ENCODE results near the gene ADAM10. TPM values are rescaled to one million over a fixed set of nuclear protein-coding genes. Genes with fewer than 3 reads are reported as not detected.
"Not testable (repeated sequence)": the region's sequence is repeated elsewhere in the genome, so short reads cannot be mapped to it uniquely, and the experiment has no call there.

Gene ADAM10
- total RNA-seq, 2 experiments from 2014 or later: 74.5 to 82.0 TPM

- CTCF ChIA-PET: interaction anchor here (0.8 to 1.1 kb wide), 2 partner anchors 9 to 10 kb away, joined by 3 to 4 read pairs; no protein-coding TSS in a partner anchor
- H3K27me3 Mint-ChIP-seq: no peaks in the 10 kb centered on the region
- peak overlapping the region; percentile 94 for H3K27ac Mint-ChIP-seq
- intact Hi-C loops (cut with DNase I, micrococcal nuclease): no loop called here
- POLR2A ChIA-PET: interaction anchor here (0.9 kb wide), 1 partner anchor 239 kb away, joined by 4 read pairs; no protein-coding TSS in a partner anchor
- ATAC-seq (no peak), DNase-seq (no peak)
- H3K4me1 Mint-ChIP-seq: peaks cover 40% of the 10 kb centered on the region
- no peaks in the 10 kb centered on the region for H3K9me3 Mint-ChIP-seq (ENCODE audit: low read depth)
- peak overlapping the region; percentile 68 for H3K4me3 Mint-ChIP-seq
- peaks cover 40% of the 10 kb centered on the region for H3K36me3 Mint-ChIP-seq (ENCODE audit: low read depth)
These were observed 121.8 kb downstream of the ADAM10 start for GRCh38 chr15:58627701-58628100.

GRCh38 chr15:58627046-58627445 is 122.5 kb downstream of the ADAM10 start:
- peaks cover 40% of the 10 kb centered on the region for H3K36me3 Mint-ChIP-seq (ENCODE audit: low read depth)
- POLR2A ChIA-PET: no interaction called here
- ATAC-seq (no peak), DNase-seq (no peak)
- H3K27ac Mint-ChIP-seq: peak overlapping the region; percentile 94
- intact Hi-C loops (cut with DNase I, micrococcal nuclease): no loop called here
- CTCF ChIA-PET: interaction anchor here (0.6 kb wide), 1 partner anchor 272 kb away, joined by 3 read pairs; no protein-coding TSS in a partner anchor
- H3K9me3 Mint-ChIP-seq (ENCODE audit: low read depth): no peaks in the 10 kb centered on the region
- H3K4me1 Mint-ChIP-seq: peaks cover 40% of the 10 kb centered on the region
- no peaks in the 10 kb centered on the region for H3K27me3 Mint-ChIP-seq
- peak overlapping the region; percentile 68 for H3K4me3 Mint-ChIP-seq

GRCh38 chr15:58626378-58626777 is 123.1 kb downstream of the ADAM10 start:
- Mint-ChIP-seq H3K36me3 (ENCODE audit: low read depth) (peaks cover 38% of the 10 kb centered on the region), H3K4me3 (no peak overlapping the region)
- CTCF ChIA-PET: interaction anchor here (0.6 kb wide), 1 partner anchor 272 kb away, joined by 3 read pairs; no protein-coding TSS in a partner anchor

GRCh38 chr15:58622877-58623276 is 126.6 kb downstream of the ADAM10 start:
- peaks cover 53% of the 10 kb centered on the region for H3K36me3 Mint-ChIP-seq (ENCODE audit: low read depth)
- H3K9me3 Mint-ChIP-seq (ENCODE audit: low read depth): peaks cover 8% of the 10 kb centered on the region
- ATAC-seq: no peak
- no peak for DNase-seq
- intact Hi-C loops (cut with DNase I, micrococcal nuclease): no loop called here
- no peak overlapping the region for H3K4me3 Mint-ChIP-seq
- H3K27ac Mint-ChIP-seq: no peak overlapping the region
- H3K27me3 Mint-ChIP-seq: no peaks in the 10 kb centered on the region
- CTCF ChIA-PET: interaction anchor here (0.9 kb wide), 1 partner anchor 395 kb away, joined by 4 read pairs; no protein-coding TSS in a partner anchor
- POLR2A ChIA-PET: no interaction called here
- peaks cover 13% of the 10 kb centered on the region for H3K4me1 Mint-ChIP-seq

More at GRCh38 chr15:58626378-58626777, 123.1 kb downstream of the ADAM10 start:
- ATAC-seq (no peak), DNase-seq (no peak)
- POLR2A ChIA-PET: no interaction called here
- Mint-ChIP-seq H3K4me1 (peaks cover 36% of the 10 kb centered on the region), H3K27me3 (no peaks in the 10 kb centered on the region), H3K9me3 (ENCODE audit: low read depth) (no peaks in the 10 kb centered on the region), H3K27ac (no peak overlapping the region)
- intact Hi-C loops (cut with DNase I, micrococcal nuclease): no loop called here

- Mint-ChIP-seq H3K36me3 (ENCODE audit: low read depth) (peaks cover 52% of the 10 kb centered on the region), H3K9me3 (ENCODE audit: low read depth) (peaks cover 17% of the 10 kb centered on the region)
- CTCF ChIA-PET: interaction anchor here (1.0 kb wide), 1 partner anchor 392 kb away, joined by 3 read pairs; no protein-coding TSS in a partner anchor
- POLR2A ChIA-PET; H3K4me3 Mint-ChIP-seq; ATAC-seq; H3K4me1 Mint-ChIP-seq; H3K27me3 Mint-ChIP-seq; intact Hi-C loops (cut with DNase I, micrococcal nuclease); DNase-seq; H3K27ac Mint-ChIP-seq: not testable (repeated sequence)
These were observed 129.2 kb downstream of the ADAM10 start for GRCh38 chr15:58620268-58620667.

GRCh38 chr15:58616171-58616570 is 133.3 kb downstream of the ADAM10 start:
- no peaks in the 10 kb centered on the region for H3K27me3 Mint-ChIP-seq
- DNase-seq (no peak), ATAC-seq (no peak)
- CTCF ChIA-PET: no interaction called here
- POLR2A ChIA-PET: no interaction called here
- H3K36me3 Mint-ChIP-seq (ENCODE audit: low read depth): peaks cover 74% of the 10 kb centered on the region
- intact Hi-C loops (cut with DNase I, micrococcal nuclease): no loop called here
- H3K27ac Mint-ChIP-seq: no peak overlapping the region
- H3K4me1 Mint-ChIP-seq: peaks cover 9% of the 10 kb centered on the region
- H3K9me3 Mint-ChIP-seq (ENCODE audit: low read depth): peaks cover 25% of the 10 kb centered on the region
- no peak overlapping the region for H3K4me3 Mint-ChIP-seq

GRCh38 chr15:58611731-58612676 is 137.5 kb downstream of the ADAM10 start:
- Mint-ChIP-seq H3K4me3 (no peak overlapping the region), H3K9me3 (ENCODE audit: low read depth) (peaks cover 17% of the 10 kb centered on the region), H3K27me3 (no peaks in the 10 kb centered on the region), H3K36me3 (ENCODE audit: low read depth) (peaks cover 66% of the 10 kb centered on the region), H3K4me1 (peaks cover 28% of the 10 kb centered on the region), H3K27ac (no peak overlapping the region)
- ChIA-PET POLR2A (no interaction called here), CTCF (interaction anchor here (0.7 to 1.2 kb wide), 2 partner anchors 26 to 144 kb away, joined by 3 to 4 read pairs; no protein-coding TSS in a partner anchor)
- ATAC-seq (no peak), DNase-seq (no peak)
- intact Hi-C loops (cut with DNase I, micrococcal nuclease): no loop called here

- no peak for ATAC-seq
- Mint-ChIP-seq H3K27ac (no peak overlapping the region), H3K9me3 (ENCODE audit: low read depth) (no peaks in the 10 kb centered on the region), H3K4me3 (no peak overlapping the region), H3K36me3 (ENCODE audit: low read depth) (peaks cover 53% of the 10 kb centered on the region), H3K4me1 (peaks cover 19% of the 10 kb centered on the region), H3K27me3 (no peaks in the 10 kb centered on the region)
- intact Hi-C loops (cut with DNase I, micrococcal nuclease): no loop called here
- POLR2A ChIA-PET: no interaction called here
- CTCF ChIA-PET: interaction anchor here (0.6 kb wide), 1 partner anchor 734 kb away, joined by 3 read pairs; no protein-coding TSS in a partner anchor
- no peak for DNase-seq
These were observed 140.8 kb downstream of the ADAM10 start for GRCh38 chr15:58608711-58609110.

GRCh38 chr15:58608129-58608590 is 141.3 kb downstream of the ADAM10 start:
- Mint-ChIP-seq H3K4me1 (peaks cover 19% of the 10 kb centered on the region), H3K27me3 (no peaks in the 10 kb centered on the region), H3K27ac (no peak overlapping the region), H3K9me3 (ENCODE audit: low read depth) (no peaks in the 10 kb centered on the region), H3K4me3 (no peak overlapping the region), H3K36me3 (ENCODE audit: low read depth) (peaks cover 52% of the 10 kb centered on the region)
- DNase-seq (no peak), ATAC-seq (no peak)
- intact Hi-C loops (cut with DNase I, micrococcal nuclease): no loop called here
- POLR2A ChIA-PET: no interaction called here
- CTCF ChIA-PET: no interaction called here

- Mint-ChIP-seq H3K4me3 (no peak overlapping the region), H3K27ac (no peak overlapping the region), H3K9me3 (ENCODE audit: low read depth) (no peaks in the 10 kb centered on the region), H3K36me3 (ENCODE audit: low read depth) (peaks cover 46% of the 10 kb centered on the region), H3K27me3 (no peaks in the 10 kb centered on the region), H3K4me1 (peaks cover 19% of the 10 kb centered on the region)
- ATAC-seq (no peak), DNase-seq (no peak)
- intact Hi-C loops (cut with DNase I, micrococcal nuclease): no loop called here
- ChIA-PET POLR2A (interaction anchor here (0.6 kb wide), 1 partner anchor 19 kb away, joined by 5 read pairs; no protein-coding TSS in a partner anchor), CTCF (no interaction called here)
These were observed 142.9 kb downstream of the ADAM10 start for GRCh38 chr15:58606577-58607080.

- H3K9me3 Mint-ChIP-seq (ENCODE audit: low read depth): no peaks in the 10 kb centered on the region
- intact Hi-C loops (cut with DNase I, micrococcal nuclease): no loop called here
- H3K27ac Mint-ChIP-seq: no peak overlapping the region
- POLR2A ChIA-PET: interaction anchor here (0.6 kb wide), 1 partner anchor 20 kb away, joined by 5 read pairs; no protein-coding TSS in a partner anchor
- no peaks in the 10 kb centered on the region for H3K27me3 Mint-ChIP-seq
- no peak for ATAC-seq
- peaks cover 19% of the 10 kb centered on the region for H3K4me1 Mint-ChIP-seq
- DNase-seq: no peak
- peaks cover 45% of the 10 kb centered on the region for H3K36me3 Mint-ChIP-seq (ENCODE audit: low read depth)
- CTCF ChIA-PET: no interaction called here
- no peak overlapping the region for H3K4me3 Mint-ChIP-seq
These were observed 143.5 kb downstream of the ADAM10 start for GRCh38 chr15:58605931-58606530.

Data from activated CD4-positive, alpha-beta T cell treated with anti-CD3 and anti-CD28 coated beads for 36 hours (primary cell).